MM.1S (cell line): ENCODE data around the gene AQR.

ENCODE experiments used
- DNase-seq: peaks from one replicate; pipeline ENCODE4 v3.0.0-alpha.2; 2015
- H2AFZ ChIP-seq: fragments of 300-600 bp; sonication (generic); 2 replicates; pipeline ENCODE4 v1.6.0; 2016; ENCODE audit warnings: antibody characterized with exemption, low read length
- H3F3A ChIP-seq: fragments of 300-600 bp; sonication (generic); 2 replicates; pipeline ENCODE4 v1.6.1; 2016; ENCODE audit warnings: mild to moderate bottlenecking, antibody characterized with exemption, low read length, moderate library complexity, mixed read lengths; ENCODE audit not compliant: insufficient read depth
- H3K27ac ChIP-seq: fragments of 300-600 bp; sonication (generic); 2 replicates; pipeline ENCODE4 v1.5.1; 2016; ENCODE audit warnings: mild to moderate bottlenecking, low read length
- H3K27me3 ChIP-seq: fragments of 300-600 bp; sonication (generic); replicated peaks from 2 replicates; pipeline ENCODE4 v1.6.0; 2016; ENCODE audit warnings: low read length; ENCODE audit not compliant: insufficient read depth
- H3K36me3 ChIP-seq: fragments of 300-600 bp; sonication (generic); replicated peaks from 2 replicates; pipeline ENCODE4 v1.6.1; 2016; ENCODE audit warnings: mild to moderate bottlenecking, low read length, mixed read lengths; ENCODE audit not compliant: insufficient read depth
- H3K4me1 ChIP-seq: fragments of 300-600 bp; sonication (generic); 2 replicates; pipeline ENCODE4 v1.6.1; 2016; ENCODE audit warnings: low read length, mixed read lengths
- H3K4me2 ChIP-seq: fragments of 300-600 bp; sonication (generic); 2 replicates; pipeline ENCODE4 v1.6.0; 2016; ENCODE audit warnings: low read depth, low read length
- H3K4me3 ChIP-seq: fragments of 300-600 bp; sonication (generic); 2 replicates; pipeline ENCODE4 v1.5.1; 2016; ENCODE audit warnings: low read length, mixed read lengths
- H3K79me2 ChIP-seq: fragments of 300-600 bp; sonication (generic); 2 replicates; pipeline ENCODE4 v1.6.1; 2016; ENCODE audit warnings: mixed run types, low read length, mixed read lengths
- H3K9ac ChIP-seq: fragments of 300-600 bp; sonication (generic); 2 replicates; pipeline ENCODE4 v1.6.1; 2016; ENCODE audit warnings: low read length, mixed read lengths
- H3K9me2 ChIP-seq: fragments of 300-600 bp; sonication (generic); replicated peaks from 2 replicates; pipeline ENCODE4 v1.6.1; 2016; ENCODE audit warnings: mild to moderate bottlenecking, low read length, mixed read lengths; ENCODE audit not compliant: insufficient read depth
- H3K9me3 ChIP-seq: fragments of 300-600 bp; sonication (generic); replicated peaks from 2 replicates; pipeline ENCODE4 v1.6.1; 2016; ENCODE audit warnings: mild to moderate bottlenecking, low read length, mixed read lengths; ENCODE audit not compliant: insufficient read depth
- H4K20me1 ChIP-seq: fragments of 300-600 bp; sonication (generic); 2 replicates; pipeline ENCODE4 v1.6.1; 2016; ENCODE audit warnings: mild to moderate bottlenecking, low read length, moderate library complexity, mixed read lengths; ENCODE audit not compliant: insufficient read depth
- EZH2 ChIP-seq: fragments of 300-600 bp; sonication (generic); optimal IDR thresholded peaks from 2 replicates; pipeline ENCODE3; 2017; ENCODE audit warnings: low read depth, mild to moderate bottlenecking, antibody characterized with exemption, low read length, mixed read lengths
- EZH2phosphoT487 ChIP-seq: fragments of 300-600 bp; sonication (generic); IDR thresholded peaks from 2 replicates; pipeline ENCODE4 v1.6.1; 2018; ENCODE audit warnings: antibody characterized with exemption, low read length
- TF ChIP-seq, protein P1 (sequence below): fragments of 300-600 bp; sonication (generic); IDR thresholded peaks from 2 replicates; pipeline ENCODE4 v1.5.1; 2016; ENCODE audit warnings: antibody characterized with exemption, low read length, mixed read lengths

AQR gene

DNA sequence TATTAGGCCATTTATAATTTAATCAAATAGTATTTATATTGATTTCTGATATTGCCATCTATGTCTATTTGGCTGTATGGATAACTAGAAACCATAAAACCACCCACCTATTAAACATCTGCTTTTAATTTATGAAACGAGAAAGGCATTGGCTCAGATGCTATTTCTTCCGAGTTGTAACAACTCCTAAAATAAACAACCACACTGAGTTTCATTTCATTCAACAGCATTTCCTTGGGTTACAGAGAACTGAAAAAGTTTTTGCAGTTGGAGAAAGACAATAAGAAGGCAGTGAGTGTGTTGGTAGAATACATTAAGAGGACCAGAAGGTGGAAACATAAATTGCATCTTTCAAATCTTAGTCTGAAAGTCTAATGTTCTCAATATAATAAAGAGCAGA is 79.1 kb downstream of the AQR start:
- peak; percentile 23 for DNase-seq
- H3K9me2 ChIP-seq = no peaks in the 10 kb centered on the region
- no peak overlapping the region for H3K4me3 ChIP-seq
- H4K20me1 ChIP-seq = no peaks in the 10 kb centered on the region
- H3F3A ChIP-seq = peaks cover 14% of the 10 kb centered on the region; the same call in 1 of the 2 replicates
- no peak overlapping the region for H2AFZ ChIP-seq
- peak overlapping the region; percentile 11; the same call in 1 of the 2 replicates for H3K27ac ChIP-seq
- H3K9me3 ChIP-seq = no peaks in the 10 kb centered on the region
- H3K4me1 ChIP-seq = peaks cover 19% of the 10 kb centered on the region
- TF ChIP-seq EZH2 = no peak
- TF ChIP-seq EZH2phosphoT487 = no peak
- TF ChIP-seq, protein P1, sequence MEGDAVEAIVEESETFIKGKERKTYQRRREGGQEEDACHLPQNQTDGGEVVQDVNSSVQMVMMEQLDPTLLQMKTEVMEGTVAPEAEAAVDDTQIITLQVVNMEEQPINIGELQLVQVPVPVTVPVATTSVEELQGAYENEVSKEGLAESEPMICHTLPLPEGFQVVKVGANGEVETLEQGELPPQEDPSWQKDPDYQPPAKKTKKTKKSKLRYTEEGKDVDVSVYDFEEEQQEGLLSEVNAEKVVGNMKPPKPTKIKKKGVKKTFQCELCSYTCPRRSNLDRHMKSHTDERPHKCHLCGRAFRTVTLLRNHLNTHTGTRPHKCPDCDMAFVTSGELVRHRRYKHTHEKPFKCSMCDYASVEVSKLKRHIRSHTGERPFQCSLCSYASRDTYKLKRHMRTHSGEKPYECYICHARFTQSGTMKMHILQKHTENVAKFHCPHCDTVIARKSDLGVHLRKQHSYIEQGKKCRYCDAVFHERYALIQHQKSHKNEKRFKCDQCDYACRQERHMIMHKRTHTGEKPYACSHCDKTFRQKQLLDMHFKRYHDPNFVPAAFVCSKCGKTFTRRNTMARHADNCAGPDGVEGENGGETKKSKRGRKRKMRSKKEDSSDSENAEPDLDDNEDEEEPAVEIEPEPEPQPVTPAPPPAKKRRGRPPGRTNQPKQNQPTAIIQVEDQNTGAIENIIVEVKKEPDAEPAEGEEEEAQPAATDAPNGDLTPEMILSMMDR = no peak
- no peaks in the 10 kb centered on the region for H3K79me2 ChIP-seq
- H3K36me3 ChIP-seq = peaks cover 18% of the 10 kb centered on the region
- peak overlapping the region; percentile 33 for H3K4me2 ChIP-seq
- H3K9ac ChIP-seq = no peak overlapping the region
- H3K27me3 ChIP-seq = no peaks in the 10 kb centered on the region

DNA sequence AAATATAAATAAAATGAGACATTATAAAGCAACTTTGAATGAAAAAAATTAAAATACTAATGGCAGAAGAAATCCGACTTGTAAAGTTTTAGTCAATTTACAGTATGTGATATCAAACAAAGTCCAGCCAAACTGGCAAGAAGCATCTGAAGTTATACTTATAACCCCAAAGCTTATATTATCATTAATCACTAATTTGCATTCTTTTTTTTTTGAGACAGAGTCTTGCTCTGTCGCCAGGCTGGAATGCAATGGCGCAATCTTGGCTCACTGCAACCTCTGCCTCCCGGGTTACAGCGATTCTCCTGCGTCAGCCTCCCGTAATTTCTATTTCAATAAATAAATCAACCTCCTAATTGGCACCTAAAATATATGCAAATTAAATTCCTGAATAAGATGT is 80.1 kb downstream of the AQR start:
- Histone ChIP-seq H3K4me2 (no peak overlapping the region), H3K4me3 (no peak overlapping the region), H2AFZ (no peak overlapping the region), H3K9me2 (no peaks in the 10 kb centered on the region), H3K36me3 (peaks cover 18% of the 10 kb centered on the region), H4K20me1 (no peaks in the 10 kb centered on the region), H3K27me3 (no peaks in the 10 kb centered on the region), H3K27ac (no peak overlapping the region), H3K9me3 (no peaks in the 10 kb centered on the region), H3K4me1 (peaks cover 19% of the 10 kb centered on the region), H3K9ac (no peak overlapping the region), H3F3A (peaks cover 14% of the 10 kb centered on the region; the same call in 1 of the 2 replicates), H3K79me2 (no peaks in the 10 kb centered on the region)
- no peak for DNase-seq
- TF ChIP-seq, protein P1 = no peak
- TF ChIP-seq EZH2 (no peak), EZH2phosphoT487 (no peak)

DNA sequence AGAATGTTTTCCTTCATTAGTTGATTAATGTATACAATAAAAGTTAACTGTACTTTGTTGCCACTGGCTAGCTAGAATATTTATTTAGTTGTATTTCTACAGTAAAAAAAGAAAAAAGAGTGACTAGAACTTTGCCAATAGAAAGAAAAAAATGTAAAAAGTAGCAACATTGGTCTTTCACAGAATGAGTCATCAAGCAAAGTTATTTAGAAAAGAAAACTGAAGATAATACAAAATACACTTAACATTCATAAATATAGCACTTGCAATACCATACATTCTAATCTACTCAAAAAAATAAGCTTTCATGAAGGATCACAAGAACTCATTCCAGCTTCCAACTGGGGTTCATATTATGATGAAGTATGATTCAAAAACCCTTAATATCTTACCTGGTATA is 83.4 kb downstream of the AQR start:
- no peak overlapping the region for H3K9ac ChIP-seq
- H3K27me3 ChIP-seq = no peaks in the 10 kb centered on the region
- TF ChIP-seq, protein P1 = no peak
- TF ChIP-seq EZH2 = no peak
- no peak overlapping the region for H3K4me2 ChIP-seq
- H3K9me3 ChIP-seq = no peaks in the 10 kb centered on the region
- no peak overlapping the region for H3K4me3 ChIP-seq
- no peak for DNase-seq
- H3K4me1 ChIP-seq = peaks cover 15% of the 10 kb centered on the region
- H3K9me2 ChIP-seq = no peaks in the 10 kb centered on the region
- H2AFZ ChIP-seq = no peak overlapping the region
- H3F3A ChIP-seq = peaks cover 11% of the 10 kb centered on the region; the same call in 1 of the 2 replicates
- H3K36me3 ChIP-seq = no peaks in the 10 kb centered on the region; the same call in 1 of the 2 replicates
- no peaks in the 10 kb centered on the region for H3K79me2 ChIP-seq
- H3K27ac ChIP-seq = no peak overlapping the region
- no peaks in the 10 kb centered on the region for H4K20me1 ChIP-seq
